NCI-H1417 treated with DMSO at 0.1 percent for 48 hours (cell line): Measurements from ENCODE around the gene RSPH3.
"Not testable (repeated sequence)": the region's sequence is repeated elsewhere in the genome, so short reads cannot be mapped to it uniquely, and the experiment has no call there.

Source experiments
- DNase-seq: peaks from one replicate; lab custom pipeline; 2025; lab: John Stamatoyannopoulos, UW

Gene RSPH3

GRCh38 chr6:158999666-159000403, at the start of gene RSPH3:
Gene RSPH3 (minus strand): TSS chr6:159000202. CDS start chr6:158999550, 652 bp downstream.
- DNase-seq = peak; percentile 95

DNA sequence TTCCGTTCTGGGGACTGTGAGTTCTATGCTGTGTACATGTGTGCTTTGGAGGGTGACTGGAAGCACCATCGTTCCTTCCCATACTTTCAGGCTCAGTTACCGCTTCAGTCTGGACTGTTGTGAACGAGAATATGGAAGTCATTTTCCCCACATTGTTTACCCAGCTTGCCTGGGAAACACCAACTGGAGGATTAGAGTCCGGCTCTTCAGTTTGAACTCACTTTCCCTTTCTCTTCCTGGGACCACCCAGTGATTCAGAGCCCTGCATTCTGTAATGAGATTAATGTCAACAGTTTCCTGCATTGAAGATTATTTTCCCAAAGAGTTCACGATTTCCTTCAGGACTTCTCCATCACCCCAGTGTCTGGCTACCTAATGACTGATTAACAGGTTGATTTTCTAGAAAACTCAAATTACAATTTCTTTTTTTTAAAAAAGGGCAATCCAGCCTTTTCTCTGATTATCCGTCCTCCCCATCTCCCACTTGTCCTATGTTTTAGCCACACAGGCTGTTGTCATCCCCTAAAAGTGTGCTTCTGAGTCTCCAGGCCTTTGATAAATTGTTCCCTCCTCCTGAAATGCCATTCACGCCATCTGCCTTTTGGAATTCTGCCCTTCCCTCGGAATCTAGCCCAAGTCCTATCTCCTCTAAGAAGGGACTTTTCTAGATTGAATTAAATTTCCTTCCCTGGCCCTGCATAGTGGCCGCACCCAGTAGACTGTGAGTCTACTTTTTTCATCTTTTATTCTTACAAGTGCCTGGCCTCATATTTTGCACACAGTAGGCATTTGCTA, 48.1 kb upstream of the RSPH3 start:
- DNase-seq = no peak

GRCh38 chr6:159045801-159046200, 45.8 kb upstream of the RSPH3 start:
- no peak for DNase-seq

DNA sequence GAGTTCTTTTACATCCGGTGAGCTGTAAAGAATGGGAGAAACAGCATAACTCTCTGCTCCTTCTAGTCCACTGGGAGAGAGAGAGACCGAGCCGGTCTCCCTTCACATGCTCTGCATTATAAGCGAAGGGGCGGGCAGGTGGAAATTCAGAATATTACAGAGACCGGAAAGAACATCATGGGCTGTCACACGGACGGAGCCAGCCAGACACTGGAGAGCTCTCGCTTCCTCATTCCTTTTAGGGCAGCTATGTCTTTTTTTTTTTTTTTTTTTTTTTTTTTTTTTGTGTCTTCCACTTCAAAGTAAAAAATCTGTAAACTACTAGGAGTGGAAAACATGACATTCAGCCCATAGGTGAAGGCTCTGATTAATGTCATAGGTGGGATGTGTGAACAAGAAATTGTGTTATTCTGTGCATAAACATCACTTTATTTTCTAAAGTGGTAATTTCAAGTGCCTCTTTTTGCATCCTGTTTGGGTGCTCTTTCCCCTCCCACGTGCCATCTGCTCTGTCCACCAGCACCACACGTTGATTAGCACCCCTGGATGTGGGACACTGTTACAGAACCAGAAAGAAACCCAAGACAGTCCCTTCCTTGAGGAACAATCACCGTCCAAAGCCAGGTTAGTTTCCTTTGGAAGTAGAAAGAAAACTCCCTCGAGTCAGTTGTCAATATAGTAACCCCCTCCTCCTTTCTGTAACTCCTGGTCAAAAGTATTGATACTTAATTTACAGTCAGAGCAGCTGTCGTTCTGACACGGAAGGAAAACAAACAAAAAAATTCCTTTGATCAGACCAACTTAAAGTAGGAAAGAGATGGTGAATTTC, 45.1 kb upstream of the RSPH3 start, which contains the start of gene TAGAP:
Gene TAGAP, minus strand, starts transcription at position 93 of the 829 bp plus-strand sequence. CDS start 845 bp downstream, outside the sequence.
- DNase-seq = no peak

- no peak for DNase-seq
Measured at GRCh38 chr6:159043947-159044346, 43.9 kb upstream of the RSPH3 start.

GRCh38 chr6:159043251-159043650, 43.2 kb upstream of the RSPH3 start:
- DNase-seq = no peak

GRCh38 chr6:159042826-159043181, 42.8 kb upstream of the RSPH3 start:
- DNase-seq = no peak

GRCh38 chr6:159042003-159042825, 42.2 kb upstream of the RSPH3 start:
- DNase-seq = peak; percentile 13

DNA sequence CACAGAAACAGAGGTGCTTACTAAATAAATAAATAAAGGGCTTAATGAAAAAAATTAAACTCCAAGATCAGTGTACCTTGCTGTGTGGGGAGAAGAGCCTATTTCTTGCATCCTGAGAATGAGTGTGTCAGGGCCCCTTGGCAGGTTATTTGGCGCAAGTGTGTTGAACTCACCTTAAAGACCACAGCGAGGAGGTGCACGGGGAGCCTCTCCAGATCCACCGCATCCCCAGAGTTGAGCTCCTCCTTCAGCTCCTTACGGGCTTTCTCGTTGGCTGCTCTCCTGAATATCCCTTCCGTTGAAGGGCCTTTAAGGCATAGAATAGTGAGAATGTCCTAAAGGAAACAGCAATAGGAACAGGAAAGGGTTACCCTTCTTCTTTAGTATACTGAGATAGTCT, 41.2 kb upstream of the RSPH3 start:
- DNase-seq = no peak

- DNase-seq = no peak
Measured at GRCh38 chr6:159039885-159040258, 39.9 kb upstream of the RSPH3 start.

DNA sequence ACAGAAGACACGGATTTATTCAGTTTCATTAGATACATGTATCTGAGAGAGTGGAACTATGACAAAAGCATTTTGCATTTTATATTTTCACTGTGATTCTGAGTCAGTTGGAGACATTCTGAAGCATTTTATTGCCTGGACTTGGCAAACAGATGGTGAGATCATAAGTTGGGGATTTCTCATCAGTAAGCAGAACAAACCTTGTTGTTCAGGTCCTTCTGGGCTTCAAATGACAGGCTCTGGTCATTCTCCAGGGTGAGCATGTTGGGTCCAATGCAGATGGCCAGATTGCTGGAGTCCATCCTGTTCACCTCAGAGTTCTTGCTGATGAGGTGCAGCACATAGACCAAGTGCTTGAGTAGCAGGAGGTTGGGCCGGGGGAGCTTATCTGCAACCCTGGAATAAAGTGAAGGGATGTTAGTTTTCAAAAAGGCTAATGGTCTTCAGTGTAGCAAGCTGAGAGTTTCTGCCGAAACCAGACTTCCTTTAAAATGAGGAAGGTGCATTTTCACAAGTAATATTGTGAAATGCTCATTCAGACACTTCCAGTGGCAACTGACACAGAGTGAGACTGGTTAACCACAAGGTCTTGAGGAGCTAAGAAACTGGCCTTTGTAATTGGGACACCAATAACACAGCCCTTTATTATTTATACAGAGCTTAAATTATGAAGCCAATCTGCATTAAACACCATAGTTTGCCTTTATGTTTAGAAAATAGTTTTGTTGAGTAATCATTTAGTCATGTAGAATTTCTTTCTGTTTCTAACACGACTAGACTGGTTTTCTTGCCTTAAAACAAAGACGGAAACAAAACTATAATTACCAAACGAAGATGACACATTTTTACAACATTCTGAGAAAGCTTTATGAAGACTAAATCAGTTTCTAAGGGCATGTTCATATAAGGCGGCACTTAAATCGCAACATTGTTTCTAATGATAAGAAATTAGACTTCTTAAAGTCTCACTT, 39.2 kb upstream of the RSPH3 start:
- no peak for DNase-seq

GRCh38 chr6:159038318-159038717, 38.3 kb upstream of the RSPH3 start:
- not testable (repeated sequence) for DNase-seq

GRCh38 chr6:159037756-159038290, 37.8 kb upstream of the RSPH3 start:
- DNase-seq = no peak

DNA sequence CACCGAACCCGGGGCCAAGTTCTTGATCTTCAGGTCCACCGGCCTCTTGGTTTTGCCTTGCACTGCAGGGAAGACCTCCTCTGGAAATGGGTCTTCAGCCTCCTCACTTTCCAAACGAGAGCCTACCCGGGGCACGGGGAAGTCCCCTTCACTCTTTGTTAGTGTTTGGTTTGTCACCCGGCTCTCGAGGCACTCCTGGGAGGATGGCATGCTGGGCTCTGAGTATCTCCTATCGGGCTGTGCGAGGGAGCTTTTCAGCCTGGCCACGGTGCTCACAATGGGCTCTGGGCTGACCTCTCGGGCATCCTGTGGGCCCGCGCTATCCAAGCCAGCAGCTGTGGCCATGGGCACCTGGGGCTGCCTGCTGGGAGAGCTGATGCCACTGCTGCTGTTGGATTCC, 36.7 kb upstream of the RSPH3 start:
- no peak for DNase-seq

DNA sequence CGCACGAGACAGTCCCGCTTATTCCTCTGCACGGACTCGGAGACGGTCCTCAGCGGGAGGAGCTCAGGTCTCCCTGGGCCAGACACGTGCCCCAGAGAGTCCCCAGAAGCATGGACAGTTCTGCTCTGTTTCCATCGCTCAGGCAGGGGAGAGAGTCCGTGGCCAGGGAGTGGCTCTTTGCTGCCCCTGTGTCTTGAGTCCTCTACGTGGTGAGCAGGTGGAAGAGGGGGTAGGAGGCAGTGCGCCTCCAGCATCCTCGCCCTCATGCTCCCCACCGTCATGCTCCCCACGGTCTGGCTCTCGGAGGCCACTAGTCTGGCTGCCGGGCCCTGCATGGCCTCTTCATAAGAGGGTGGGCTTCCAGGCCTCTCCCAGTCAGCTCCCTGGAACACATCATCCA, 35.9 kb upstream of the RSPH3 start:
- no peak for DNase-seq

DNA sequence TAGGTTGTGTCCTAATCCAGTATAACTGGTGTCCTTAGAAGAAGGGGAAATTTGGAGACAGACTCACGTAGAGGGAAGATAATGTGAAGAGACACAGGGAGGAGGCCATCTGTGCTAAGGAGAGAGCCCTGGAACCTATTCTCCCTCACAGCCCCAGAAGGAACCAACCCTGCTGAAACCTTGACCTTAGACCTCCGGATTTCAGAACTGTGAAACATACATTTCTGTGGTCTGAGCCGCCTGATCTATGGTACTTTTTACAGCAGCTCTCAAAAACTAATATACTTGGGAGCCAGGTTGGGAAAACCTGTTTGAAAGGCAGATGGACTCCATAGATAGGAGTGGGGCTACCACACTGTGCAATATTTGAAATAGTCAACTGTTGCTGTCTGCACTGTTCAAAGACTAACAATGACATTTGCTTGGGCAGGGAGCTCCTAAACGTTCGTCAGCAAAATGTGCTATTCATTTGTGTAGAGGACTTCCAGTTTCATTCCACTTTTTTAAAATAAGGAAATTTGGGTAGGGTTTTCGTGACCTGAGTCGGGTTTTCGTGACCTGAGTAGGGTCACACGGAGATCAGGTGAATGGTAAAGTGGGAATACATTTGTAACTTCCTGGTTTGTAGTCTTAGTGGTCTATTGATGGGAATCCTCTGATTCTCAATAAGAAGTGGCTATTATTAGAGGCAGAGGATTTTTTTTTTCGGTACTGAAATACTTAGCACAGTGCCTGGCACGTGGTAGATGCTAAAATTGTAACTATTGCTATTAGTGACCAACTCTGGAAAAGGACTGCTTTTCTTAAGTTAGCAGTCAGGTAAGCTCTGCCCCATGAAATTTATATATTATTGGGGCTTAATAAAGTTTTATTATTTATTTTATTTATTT, 33.4 kb upstream of the RSPH3 start:
- DNase-seq = no peak

- DNase-seq = no peak
Measured at GRCh38 chr6:159031846-159032245, 31.8 kb upstream of the RSPH3 start.

GRCh38 chr6:159030168-159030567, 30.2 kb upstream of the RSPH3 start:
- DNase-seq = no peak

- not testable (repeated sequence) for DNase-seq
Measured at GRCh38 chr6:159025224-159025623, 25.2 kb upstream of the RSPH3 start.
